Measurements from ENCODE around the gene ZNF304.

Gene ZNF304

GRCh38 chr19:57320180-57321084, 30.6 kb upstream of the ZNF304 start, which contains the start of gene ZNF543:
ZNF543 (plus strand) TSS chr19:57320472; CDS start chr19:57320854, 382 bp downstream.
- TF ChIP-seq PAX5 (IDR thresholded peaks at IDR 0.05; ENCODE audit: insufficient read depth, low read length, severe bottlenecking): peak; percentile 48
- TF ChIP-seq TAF1 (IDR thresholded peaks at IDR 0.05; ENCODE audit: low read depth, low read length): peak; percentile 75
- peak; percentile 30; the same call in 1 of the 2 replicates for TF ChIP-seq SPI1 (IDR thresholded peaks at IDR 0.05; ENCODE audit: low read depth, low read length)
- peak; percentile 67 for TF ChIP-seq POU2F2 (IDR thresholded peaks at IDR 0.05; ENCODE audit: low read depth, low read length)
- peak; percentile 94 for TF ChIP-seq POLR2A (IDR thresholded peaks at IDR 0.05; ENCODE audit: low read depth, low read length)
- peak; percentile 81 for TF ChIP-seq POLR2AphosphoS5 (IDR thresholded peaks at IDR 0.05; ENCODE audit: low read depth, low read length)
- FAIRE-seq (peak; percentile 100), DNase-seq (ENCODE audit: insufficient read length, low spot score) (peak; percentile 96)

GRCh38 chr19:57321116-57321515, 30.0 kb upstream of the ZNF304 start:
- FAIRE-seq: no peak
- TF ChIP-seq POLR2A (IDR thresholded peaks at IDR 0.05; ENCODE audit: low read depth, low read length): no peak
- TF ChIP-seq TAF1 (IDR thresholded peaks at IDR 0.05; ENCODE audit: low read depth, low read length): no peak
- TF ChIP-seq POU2F2 (IDR thresholded peaks at IDR 0.05; ENCODE audit: low read depth, low read length): no peak
- no peak for TF ChIP-seq POLR2AphosphoS5 (IDR thresholded peaks at IDR 0.05; ENCODE audit: low read depth, low read length)
- TF ChIP-seq PAX5 (IDR thresholded peaks at IDR 0.05; ENCODE audit: insufficient read depth, low read length, severe bottlenecking): no peak
- no peak for TF ChIP-seq SPI1 (IDR thresholded peaks at IDR 0.05; ENCODE audit: low read depth, low read length)
- no peak for DNase-seq (ENCODE audit: insufficient read length, low spot score)

GRCh38 chr19:57321751-57322150, 29.3 kb upstream of the ZNF304 start:
- FAIRE-seq (no peak), DNase-seq (ENCODE audit: insufficient read length, low spot score) (no peak)
- 0 out of 2 replicates have a peak, but pooled peaks have one; percentile 6 for TF ChIP-seq POLR2AphosphoS5 (IDR thresholded peaks at IDR 0.05; ENCODE audit: low read depth, low read length)
- no peak for TF ChIP-seq SPI1 (IDR thresholded peaks at IDR 0.05; ENCODE audit: low read depth, low read length)
- TF ChIP-seq POLR2A (IDR thresholded peaks at IDR 0.05; ENCODE audit: low read depth, low read length): no peak
- no peak for TF ChIP-seq PAX5 (IDR thresholded peaks at IDR 0.05; ENCODE audit: insufficient read depth, low read length, severe bottlenecking)

- DNase-seq (ENCODE audit: insufficient read length, low spot score) (no peak), FAIRE-seq (no peak)
- TF ChIP-seq TAF1 (IDR thresholded peaks at IDR 0.05; ENCODE audit: low read depth, low read length): no peak
- no peak for TF ChIP-seq POLR2A (IDR thresholded peaks at IDR 0.05; ENCODE audit: low read depth, low read length)
- TF ChIP-seq PAX5 (IDR thresholded peaks at IDR 0.05; ENCODE audit: insufficient read depth, low read length, severe bottlenecking): no peak
- TF ChIP-seq SPI1 (IDR thresholded peaks at IDR 0.05; ENCODE audit: low read depth, low read length): no peak
- TF ChIP-seq POU2F2 (IDR thresholded peaks at IDR 0.05; ENCODE audit: low read depth, low read length): no peak
- no peak for TF ChIP-seq POLR2AphosphoS5 (IDR thresholded peaks at IDR 0.05; ENCODE audit: low read depth, low read length)
Measured at GRCh38 chr19:57324992-57325391, 26.1 kb upstream of the ZNF304 start.

GRCh38 chr19:57327993-57328392, 23.1 kb upstream of the ZNF304 start:
- TF ChIP-seq PAX5 (IDR thresholded peaks at IDR 0.05; ENCODE audit: insufficient read depth, low read length, severe bottlenecking) (no peak), TAF1 (IDR thresholded peaks at IDR 0.05; ENCODE audit: low read depth, low read length) (no peak), POU2F2 (IDR thresholded peaks at IDR 0.05; ENCODE audit: low read depth, low read length) (no peak), POLR2A (IDR thresholded peaks at IDR 0.05; ENCODE audit: low read depth, low read length) (no peak), POLR2AphosphoS5 (IDR thresholded peaks at IDR 0.05; ENCODE audit: low read depth, low read length) (no peak), SPI1 (IDR thresholded peaks at IDR 0.05; ENCODE audit: low read depth, low read length) (no peak)
- DNase-seq (ENCODE audit: insufficient read length, low spot score): no peak
- no peak for FAIRE-seq

- no peak for FAIRE-seq
- DNase-seq (ENCODE audit: insufficient read length, low spot score): no peak
Measured at GRCh38 chr19:57334191-57334590, 16.9 kb upstream of the ZNF304 start.

GRCh38 chr19:57338877-57339276, 12.2 kb upstream of the ZNF304 start:
- DNase-seq (ENCODE audit: insufficient read length, low spot score): no peak
- TF ChIP-seq TAF1 (IDR thresholded peaks at IDR 0.05; ENCODE audit: low read depth, low read length): no peak
- TF ChIP-seq POU2F2 (IDR thresholded peaks at IDR 0.05; ENCODE audit: low read depth, low read length): no peak
- TF ChIP-seq POLR2A (IDR thresholded peaks at IDR 0.05; ENCODE audit: low read depth, low read length): no peak
- no peak for TF ChIP-seq SPI1 (IDR thresholded peaks at IDR 0.05; ENCODE audit: low read depth, low read length)
- no peak for TF ChIP-seq PAX5 (IDR thresholded peaks at IDR 0.05; ENCODE audit: insufficient read depth, low read length, severe bottlenecking)
- TF ChIP-seq POLR2AphosphoS5 (IDR thresholded peaks at IDR 0.05; ENCODE audit: low read depth, low read length): no peak
- no peak for FAIRE-seq

More at GRCh38 chr19:57334191-57334590, 16.9 kb upstream of the ZNF304 start:
- no peak for TF ChIP-seq TAF1 (IDR thresholded peaks at IDR 0.05; ENCODE audit: low read depth, low read length)
- TF ChIP-seq SPI1 (IDR thresholded peaks at IDR 0.05; ENCODE audit: low read depth, low read length): no peak
- TF ChIP-seq PAX5 (IDR thresholded peaks at IDR 0.05; ENCODE audit: insufficient read depth, low read length, severe bottlenecking): no peak
- no peak for TF ChIP-seq POU2F2 (IDR thresholded peaks at IDR 0.05; ENCODE audit: low read depth, low read length)
- TF ChIP-seq POLR2AphosphoS5 (IDR thresholded peaks at IDR 0.05; ENCODE audit: low read depth, low read length): no peak
- TF ChIP-seq POLR2A (IDR thresholded peaks at IDR 0.05; ENCODE audit: low read depth, low read length): no peak

GRCh38 chr19:57342582-57342981, 8.5 kb upstream of the ZNF304 start:
- no peak for DNase-seq (ENCODE audit: insufficient read length, low spot score)
- no peak for FAIRE-seq
- no peak for TF ChIP-seq POLR2AphosphoS5 (IDR thresholded peaks at IDR 0.05; ENCODE audit: low read depth, low read length)
- no peak for TF ChIP-seq TAF1 (IDR thresholded peaks at IDR 0.05; ENCODE audit: low read depth, low read length)
- no peak for TF ChIP-seq SPI1 (IDR thresholded peaks at IDR 0.05; ENCODE audit: low read depth, low read length)
- TF ChIP-seq PAX5 (IDR thresholded peaks at IDR 0.05; ENCODE audit: insufficient read depth, low read length, severe bottlenecking): no peak
- no peak for TF ChIP-seq POU2F2 (IDR thresholded peaks at IDR 0.05; ENCODE audit: low read depth, low read length)
- TF ChIP-seq POLR2A (IDR thresholded peaks at IDR 0.05; ENCODE audit: low read depth, low read length): no peak

- no peak for FAIRE-seq
- no peak for DNase-seq (ENCODE audit: insufficient read length, low spot score)
Measured at GRCh38 chr19:57348136-57348535, 2.9 kb upstream of the ZNF304 start.

More at GRCh38 chr19:57348136-57348535, 2.9 kb upstream of the ZNF304 start:
- no peak for TF ChIP-seq POU2F2 (IDR thresholded peaks at IDR 0.05; ENCODE audit: low read depth, low read length)
- no peak for TF ChIP-seq POLR2A (IDR thresholded peaks at IDR 0.05; ENCODE audit: low read depth, low read length)
- no peak for TF ChIP-seq POLR2AphosphoS5 (IDR thresholded peaks at IDR 0.05; ENCODE audit: low read depth, low read length)
- TF ChIP-seq TAF1 (IDR thresholded peaks at IDR 0.05; ENCODE audit: low read depth, low read length): no peak
- no peak for TF ChIP-seq PAX5 (IDR thresholded peaks at IDR 0.05; ENCODE audit: insufficient read depth, low read length, severe bottlenecking)
- TF ChIP-seq SPI1 (IDR thresholded peaks at IDR 0.05; ENCODE audit: low read depth, low read length): no peak
